Dermis blood vessel endothelial cell (primary cell): Measurements from ENCODE around the gene KCNC1. TPM values are rescaled to one million over a fixed set of nuclear protein-coding genes. Genes with fewer than 3 reads are reported as not detected.

Source experiments
- DNase-seq: peaks from one replicate; pipeline ENCODE4 v3.0.0; 2010
- total RNA-seq: library from RNA; depleted of rRNA; stranded (reverse); fragments of >200 nt; gene quantifications from 2 replicates; pipeline ENCODE4 v1.2.3, GENCODE V29; 2014

The KCNC1 gene
- not detected in 2 replicates for total RNA-seq

- peak; percentile 53 for DNase-seq
Observed at GRCh38 chr11:17734418-17734911, at the start of gene KCNC1. Gene KCNC1 (plus strand): TSS chr11:17734781. CDS start chr11:17736003, 1,222 bp downstream.

GRCh38 chr11:17686231-17686980 is 48.2 kb upstream of the KCNC1 start:
- DNase-seq, result no peak

- no peak for DNase-seq
Observed at GRCh38 chr11:17687946-17688670, 46.5 kb upstream of the KCNC1 start.

- no peak for DNase-seq
Observed at GRCh38 chr11:17691550-17691949, 43.0 kb upstream of the KCNC1 start.

GRCh38 chr11:17691976-17692375 is 42.6 kb upstream of the KCNC1 start:
- no peak for DNase-seq

- no peak for DNase-seq
Observed at GRCh38 chr11:17692931-17693330, 41.6 kb upstream of the KCNC1 start.

GRCh38 chr11:17693531-17693930 is 41.0 kb upstream of the KCNC1 start:
- no peak for DNase-seq

GRCh38 chr11:17694494-17695110 is 40.0 kb upstream of the KCNC1 start:
- DNase-seq, result no peak

- DNase-seq, result no peak
Observed at GRCh38 chr11:17695454-17696441, 38.8 kb upstream of the KCNC1 start.

GRCh38 chr11:17696741-17697140 is 37.8 kb upstream of the KCNC1 start:
- no peak for DNase-seq

- DNase-seq, result no peak
Observed at GRCh38 chr11:17697175-17697949, 37.2 kb upstream of the KCNC1 start.

GRCh38 chr11:17699147-17700114 is 35.1 kb upstream of the KCNC1 start:
- no peak for DNase-seq

- no peak for DNase-seq
Observed at GRCh38 chr11:17700991-17701390, 33.6 kb upstream of the KCNC1 start.

- DNase-seq, result no peak
Observed at GRCh38 chr11:17702876-17703275, 31.7 kb upstream of the KCNC1 start.

GRCh38 chr11:17703951-17704350 is 30.6 kb upstream of the KCNC1 start:
- peak; percentile 33 for DNase-seq

- DNase-seq, result no peak
Observed at GRCh38 chr11:17707830-17708229, 26.8 kb upstream of the KCNC1 start.

- DNase-seq, result no peak
Observed at GRCh38 chr11:17711836-17712235, 22.7 kb upstream of the KCNC1 start.

- DNase-seq, result no peak
Observed at GRCh38 chr11:17713851-17714250, 20.7 kb upstream of the KCNC1 start.

GRCh38 chr11:17714356-17714854 is 20.2 kb upstream of the KCNC1 start:
- DNase-seq, result no peak

- no peak for DNase-seq
Observed at GRCh38 chr11:17714870-17715269, 19.7 kb upstream of the KCNC1 start.
